Activated naive CD4-positive, alpha-beta T cell (primary cell): ENCODE measurements around the gene AGMO.

Source experiments
- DNase-seq, 4 experiments: peaks; one replicate each; lab custom pipeline; 2025; lab: John Stamatoyannopoulos, UW

AGMO gene

DNA sequence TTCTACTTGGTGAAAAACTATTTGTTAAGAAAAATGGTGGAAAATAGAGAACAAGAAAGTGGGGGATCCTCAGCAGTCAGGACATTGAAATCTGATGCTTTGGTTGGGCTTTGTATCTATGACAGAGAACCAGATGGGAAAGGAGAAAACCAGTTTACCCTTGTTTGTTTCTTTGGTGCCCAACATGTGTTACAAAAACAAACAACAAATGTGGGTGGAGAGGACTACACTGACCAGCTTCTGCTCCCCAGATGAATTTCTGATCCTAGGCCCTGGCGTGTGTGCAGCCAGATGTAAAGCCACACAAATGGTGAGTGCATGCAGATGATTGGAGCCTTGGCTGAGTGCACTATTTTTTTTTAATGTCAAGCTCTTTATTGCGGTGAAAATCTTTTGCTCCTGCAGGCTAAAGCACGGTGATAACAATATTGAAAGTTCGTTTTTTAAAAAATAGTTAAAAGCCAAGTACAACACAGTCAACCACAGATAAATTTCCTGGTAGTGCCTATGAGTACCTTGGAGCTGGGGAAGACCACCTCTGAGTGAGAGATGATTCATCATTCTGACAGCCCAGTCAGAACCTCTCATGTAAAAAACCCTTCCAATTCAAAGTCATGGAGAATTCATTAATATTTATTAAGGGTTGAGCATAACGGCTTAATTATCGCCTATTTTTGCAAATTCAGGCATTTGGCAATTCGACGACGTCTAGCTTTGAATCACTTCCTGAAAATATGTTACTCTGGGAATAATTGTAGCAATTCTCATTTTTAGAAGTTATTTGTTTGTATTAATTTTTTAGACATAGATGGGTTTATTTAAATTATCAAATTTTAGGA lies 163.7 kb downstream of the AGMO start:
- no peak for DNase-seq

DNA sequence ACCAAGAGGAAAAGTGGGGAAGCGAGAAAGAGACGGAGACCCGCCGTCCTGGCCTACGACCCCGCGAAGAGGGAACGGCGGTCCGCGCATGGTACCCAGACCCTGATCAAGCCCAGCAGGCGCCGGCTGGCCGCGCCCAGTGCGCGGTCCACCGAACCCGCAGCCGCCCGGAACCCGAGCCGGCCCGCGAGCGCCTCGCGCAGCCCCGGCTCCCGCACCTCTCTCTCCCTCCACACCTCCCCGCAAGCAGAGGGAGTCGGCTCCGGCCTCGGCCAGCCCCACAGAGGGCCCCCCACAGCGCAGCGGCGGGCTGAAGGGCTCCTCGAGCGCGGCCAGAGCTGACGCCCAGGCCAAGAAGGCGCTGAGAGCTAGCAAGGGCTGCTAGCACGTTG lies 164.7 kb downstream of the AGMO start:
- no peak for DNase-seq

DNA sequence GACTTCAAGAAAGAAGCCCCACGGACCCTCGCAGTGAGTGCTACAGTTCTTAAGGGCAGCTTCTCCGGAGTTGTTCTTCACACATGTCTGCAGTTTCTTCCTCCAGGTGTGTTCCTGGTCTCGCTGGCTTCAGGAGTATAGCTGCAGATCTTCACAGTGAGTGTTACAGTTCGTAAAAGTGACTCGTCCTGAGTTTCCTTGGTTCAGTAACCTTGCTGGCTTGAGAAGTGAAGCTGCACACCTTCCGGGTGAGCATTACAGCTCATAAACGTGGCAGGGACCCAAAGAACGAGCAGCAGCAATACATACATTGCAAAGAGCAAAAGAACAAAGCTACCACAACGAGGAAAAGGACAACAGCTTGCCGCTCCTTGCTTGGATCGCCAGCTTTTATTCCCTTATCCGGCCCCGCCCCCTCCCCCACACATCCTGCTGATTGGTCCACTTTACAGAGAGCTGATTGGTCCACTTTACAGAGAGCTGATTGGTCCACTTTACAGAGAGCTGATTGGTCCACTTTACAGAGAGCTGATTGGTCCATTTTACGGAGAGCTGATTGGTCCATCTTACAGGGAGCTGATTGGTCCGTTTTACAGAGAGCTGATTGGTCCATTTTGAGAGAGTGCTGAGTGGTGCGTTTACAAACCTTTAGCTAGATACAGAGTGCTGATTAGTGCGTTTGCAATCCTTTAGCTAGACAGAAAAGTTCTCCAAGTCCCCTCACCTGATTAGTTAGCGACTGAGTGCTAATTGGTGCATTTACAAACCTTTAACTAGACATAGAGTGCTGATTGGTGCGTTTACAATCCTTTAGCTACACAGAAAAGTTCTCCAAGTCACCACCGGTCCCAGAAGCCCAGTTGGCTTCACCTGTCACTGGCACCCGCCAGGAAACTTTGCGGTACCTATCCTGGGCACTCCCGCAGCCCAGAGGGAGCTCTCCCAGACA lies 165.3 kb downstream of the AGMO start:
- no peak for DNase-seq

DNA sequence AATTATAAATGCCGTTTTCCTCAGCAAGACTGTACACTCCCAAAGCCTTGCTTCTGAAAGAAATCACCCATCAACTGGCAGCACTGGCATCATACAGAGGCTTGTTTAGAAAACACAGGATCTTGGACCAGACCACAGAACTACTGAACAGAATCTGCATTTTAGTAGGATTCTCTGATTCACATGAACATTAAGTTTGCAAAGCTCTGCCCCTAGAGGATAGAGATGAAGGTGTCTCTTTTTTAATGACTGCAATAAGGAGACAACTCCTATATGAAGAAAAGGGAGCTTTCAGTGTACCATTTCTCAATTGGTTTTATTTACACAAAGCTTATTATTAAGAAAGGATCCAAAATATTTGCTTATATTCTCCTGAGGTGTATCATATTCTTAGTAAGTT lies 172.7 kb downstream of the AGMO start:
- no peak for DNase-seq

DNA sequence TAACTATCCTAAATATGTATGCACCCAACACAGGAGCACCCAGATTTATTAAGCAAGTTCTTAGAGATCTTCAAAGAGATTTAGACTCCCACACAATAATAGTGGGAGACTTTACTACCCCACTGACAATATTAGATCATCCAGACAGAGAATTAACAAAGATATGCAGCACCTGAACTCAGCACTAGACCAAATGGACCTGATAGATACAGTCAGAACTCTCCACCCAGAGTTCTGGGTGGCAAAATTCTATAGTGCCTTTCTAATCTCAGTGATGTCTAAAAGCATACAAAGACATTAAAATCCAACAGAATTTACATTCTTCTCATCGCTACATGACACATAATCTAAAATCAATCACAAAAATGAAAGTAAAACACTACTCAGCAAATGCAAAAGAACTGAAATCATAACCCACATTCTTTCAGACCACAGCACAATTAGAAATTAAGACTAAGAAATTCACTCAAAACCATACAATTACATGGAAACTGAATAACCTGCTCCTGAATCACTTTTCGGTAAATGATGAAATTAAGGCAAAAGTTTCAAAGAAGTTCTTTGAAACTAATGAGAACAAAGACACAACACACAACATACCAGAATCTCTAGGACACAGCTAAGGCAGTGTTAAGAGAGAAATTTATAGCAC lies 183.2 kb downstream of the AGMO start:
- DNase-seq = no peak

DNA sequence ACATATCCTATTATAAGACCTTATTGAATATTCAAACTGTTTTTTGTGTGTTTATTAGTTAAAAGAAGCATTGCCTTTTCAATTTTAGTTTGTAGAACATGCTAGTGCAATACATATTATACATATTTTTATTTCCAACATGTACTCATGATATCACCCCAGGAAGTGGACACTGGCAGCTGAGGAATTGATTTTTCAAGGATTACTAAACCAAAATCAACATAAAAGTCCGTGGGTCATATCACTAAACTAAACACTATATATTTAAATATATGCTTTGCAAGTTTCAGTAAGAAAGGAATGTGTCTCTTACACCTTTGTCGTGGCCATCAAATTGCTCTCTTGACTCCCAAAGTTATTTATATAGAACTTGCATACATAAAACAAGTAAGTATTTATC lies 185.2 kb downstream of the AGMO start:
- no peak for DNase-seq

DNA sequence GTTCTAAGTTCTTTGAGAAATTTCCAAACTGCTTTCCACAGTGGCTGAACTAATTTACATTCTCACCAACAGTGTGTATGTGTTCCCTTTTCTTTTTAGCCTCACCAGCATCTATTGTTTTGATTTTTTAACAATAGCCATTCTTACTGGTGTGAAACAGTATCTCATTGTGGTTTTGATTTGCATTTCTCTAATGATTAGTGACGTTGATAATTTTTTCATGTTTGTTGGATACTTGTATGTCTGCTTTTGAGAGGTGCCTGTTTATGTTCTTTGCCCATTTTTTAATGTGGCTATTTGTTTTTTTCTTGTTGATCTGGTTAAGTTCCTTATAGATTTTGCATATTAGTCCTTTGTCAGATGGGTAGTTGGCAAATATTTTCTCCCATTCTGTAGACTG lies 191.4 kb downstream of the AGMO start:
- no peak for DNase-seq

DNA sequence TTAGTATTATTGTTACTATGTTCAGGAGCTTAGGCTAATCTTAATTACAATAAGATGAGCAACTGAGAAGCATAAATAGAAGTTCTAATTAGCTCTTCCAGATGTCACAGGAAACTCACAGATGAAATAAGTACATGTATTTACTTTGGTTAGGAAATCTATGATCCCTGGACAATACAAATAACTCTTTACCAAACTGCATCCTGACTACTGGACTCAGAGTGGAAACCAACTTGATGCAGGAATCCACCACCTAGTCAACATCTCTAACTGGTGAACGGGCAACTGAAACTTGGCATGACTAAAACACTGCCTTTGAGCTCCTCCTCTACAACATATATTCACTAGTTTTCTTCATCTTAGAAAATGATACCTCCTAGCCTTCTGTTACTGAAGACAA lies 193.2 kb downstream of the AGMO start:
- no peak for DNase-seq

DNA sequence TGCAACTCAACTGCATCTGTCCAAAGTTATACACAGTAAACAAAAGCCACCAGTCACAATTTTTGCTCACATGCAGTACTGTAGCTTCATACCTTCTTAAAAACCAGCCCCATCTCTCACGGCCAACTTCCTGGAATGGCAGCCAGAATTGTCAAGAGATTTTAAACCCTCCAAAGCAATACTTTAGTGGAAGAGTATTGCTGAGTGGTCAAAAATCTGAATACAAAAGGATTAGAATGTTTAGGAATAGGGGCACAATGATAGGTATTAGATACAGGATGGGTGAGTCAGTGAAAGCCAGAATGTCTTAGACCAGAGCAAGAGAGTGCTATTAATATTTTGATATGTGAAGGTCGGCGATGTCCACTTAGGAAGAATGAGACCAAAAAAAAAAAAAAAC lies 193.9 kb downstream of the AGMO start:
- no peak for DNase-seq

DNA sequence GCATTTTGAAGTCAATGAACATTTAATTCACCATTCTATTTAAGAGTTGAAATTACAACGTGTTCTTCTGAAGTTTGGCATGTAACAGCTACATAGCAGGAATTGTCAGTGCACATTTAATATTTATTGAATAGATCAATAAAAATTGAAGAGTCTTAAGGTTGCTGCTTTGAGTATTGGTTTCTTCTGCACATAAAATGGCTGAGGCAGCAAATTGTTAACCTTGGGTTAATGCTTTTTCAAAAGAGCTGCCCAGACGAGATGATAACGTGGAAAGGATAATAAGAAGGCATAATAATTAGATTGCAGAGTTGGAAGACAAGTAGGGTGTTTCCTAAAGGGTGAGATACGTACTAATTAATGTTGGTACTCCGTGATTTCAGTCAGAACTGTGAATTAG lies 203.7 kb downstream of the AGMO start:
- no peak for DNase-seq

DNA sequence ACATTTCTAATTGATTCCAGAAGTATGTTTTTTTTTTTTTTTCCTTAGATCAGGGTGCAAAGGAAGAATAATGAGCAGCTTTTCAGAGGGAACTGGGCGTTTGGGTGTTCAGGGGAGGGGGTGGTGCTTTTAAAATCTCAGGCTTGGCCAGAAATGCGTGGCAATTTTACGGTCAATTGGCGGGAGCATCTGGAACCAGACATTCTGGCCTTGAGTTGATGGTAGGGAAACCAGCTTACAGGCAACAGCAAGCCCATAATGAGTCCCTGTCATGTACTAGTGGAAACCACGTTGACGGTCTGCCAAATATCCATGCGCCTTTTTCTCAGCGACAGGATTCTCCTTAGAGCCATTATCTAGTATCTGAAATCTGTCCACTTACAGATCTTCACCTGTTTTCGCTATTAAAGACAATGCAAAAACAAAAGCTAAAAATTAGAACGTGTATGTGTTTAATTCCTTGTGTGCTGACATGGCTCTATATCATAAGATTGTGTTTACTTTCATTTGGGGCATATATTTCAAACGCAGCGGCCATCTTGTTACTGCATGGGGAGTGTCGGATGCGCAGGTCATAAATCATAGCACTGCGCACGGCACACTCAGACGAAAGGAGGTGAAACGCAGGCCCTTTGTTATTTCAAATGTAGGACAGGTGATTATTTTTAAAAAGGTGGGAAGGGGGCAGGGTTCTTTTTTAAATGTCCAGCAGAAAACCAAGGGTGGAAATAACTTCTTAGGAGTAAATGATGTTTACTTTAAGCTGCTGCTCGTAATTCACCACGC lies 209.2 kb downstream of the AGMO start:
- no peak for DNase-seq

DNA sequence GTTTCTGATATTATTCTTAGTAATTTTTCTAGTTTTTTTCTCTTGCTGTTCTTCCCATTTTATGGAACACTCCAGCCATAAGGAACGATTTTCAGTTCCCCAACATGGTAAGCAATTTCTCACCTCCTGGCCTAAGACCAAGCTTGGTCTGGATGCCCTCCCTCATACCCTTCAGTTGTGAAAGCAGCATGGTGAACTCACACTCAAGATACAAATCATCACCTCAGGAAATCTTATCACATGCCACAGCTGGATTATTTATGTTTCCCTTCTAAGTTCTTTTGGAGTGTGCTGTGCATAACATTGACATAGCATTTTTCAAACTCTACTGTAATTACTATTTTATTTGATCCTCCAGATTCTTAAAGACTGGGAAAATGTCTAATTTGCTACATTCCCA lies 216.6 kb downstream of the AGMO start:
- DNase-seq = no peak

DNA sequence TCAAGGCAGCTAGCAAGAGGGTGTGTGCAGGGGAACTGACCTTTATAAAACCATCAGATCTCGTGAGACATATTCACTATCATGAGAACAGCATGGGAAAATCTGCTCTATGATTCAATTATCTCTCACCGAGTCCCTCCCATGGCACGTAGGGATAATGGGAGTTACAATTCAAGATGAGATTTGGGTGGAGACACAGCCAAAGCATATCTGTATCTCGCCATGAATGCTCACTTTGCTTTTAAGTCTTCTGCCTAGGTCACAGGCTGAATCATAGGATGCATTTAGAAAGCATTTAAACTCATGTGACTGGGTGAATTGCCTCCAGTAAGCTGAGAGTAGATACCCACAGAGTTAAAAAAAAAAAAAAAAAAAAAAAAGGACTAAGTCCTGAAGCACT lies 220.0 kb downstream of the AGMO start:
- DNase-seq = no peak

DNA sequence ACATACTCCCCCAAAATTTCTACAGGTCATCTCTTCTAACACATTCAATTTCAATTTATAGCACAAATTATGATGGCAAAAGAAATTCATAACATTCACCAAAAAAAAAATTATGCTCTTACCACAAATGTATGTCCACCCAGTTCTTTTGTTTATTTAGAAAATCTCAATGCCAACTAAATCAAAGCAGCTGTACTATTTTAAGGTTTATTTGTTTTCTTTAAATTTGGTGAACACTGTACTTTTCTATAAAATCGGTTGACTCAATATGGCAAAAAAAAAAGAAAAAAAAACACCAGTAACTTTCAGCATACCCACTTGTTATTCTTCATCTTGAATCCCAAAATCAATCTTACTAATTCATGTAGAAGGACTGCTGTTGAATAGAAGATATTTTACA lies 225.7 kb downstream of the AGMO start:
- no peak for DNase-seq

DNA sequence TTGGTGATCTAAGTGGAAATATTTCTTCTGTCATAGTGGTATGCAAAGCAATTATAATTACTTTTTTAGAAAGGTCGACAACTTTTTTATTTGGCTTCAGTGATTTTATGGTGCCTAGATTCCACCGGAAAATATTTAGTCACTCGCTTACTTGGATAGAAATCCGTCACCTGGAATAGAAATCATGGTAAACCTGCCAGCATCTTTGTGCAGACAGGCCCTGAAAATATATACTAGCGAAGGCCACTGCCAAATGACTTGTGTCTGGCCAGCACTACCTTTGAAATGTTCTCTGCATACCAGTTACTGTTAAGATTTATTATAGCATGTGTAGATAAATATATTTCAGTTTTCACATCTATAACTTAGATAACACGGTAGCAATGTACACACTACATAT lies 226.4 kb downstream of the AGMO start:
- DNase-seq = no peak

DNA sequence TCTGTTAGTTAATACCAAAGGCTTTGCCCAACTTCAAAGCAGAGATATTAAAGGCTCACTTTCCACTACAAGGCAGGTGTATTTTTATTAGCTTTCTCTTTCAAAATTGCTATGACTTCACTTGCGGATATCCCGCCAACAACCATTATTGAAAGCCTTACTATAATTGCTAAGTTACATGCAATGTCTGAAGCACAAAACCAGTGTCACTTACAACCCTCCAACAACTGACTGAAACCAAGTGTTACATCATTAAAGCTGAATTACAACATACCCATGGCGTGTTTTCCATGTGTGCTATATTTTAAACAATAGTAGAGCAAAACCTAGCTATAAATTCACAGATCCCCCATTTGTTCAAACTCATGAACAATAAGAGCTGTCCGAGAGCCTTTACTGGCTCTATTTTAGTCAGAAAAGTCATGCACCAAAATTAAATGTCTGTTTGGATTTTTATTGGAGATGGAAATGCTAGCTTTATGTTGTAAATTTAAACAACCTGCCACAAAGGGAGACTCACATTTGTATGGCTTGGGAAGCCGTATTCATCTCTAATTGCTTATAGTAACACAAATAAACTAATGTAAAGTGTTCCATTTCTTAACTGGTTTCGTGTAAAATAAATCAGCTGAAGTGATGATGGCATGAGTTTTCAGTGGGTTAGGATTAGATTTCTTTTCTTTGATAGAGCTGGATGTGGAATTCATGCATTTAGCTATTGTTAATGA lies 227.1 kb downstream of the AGMO start:
- DNase-seq = no peak

DNA sequence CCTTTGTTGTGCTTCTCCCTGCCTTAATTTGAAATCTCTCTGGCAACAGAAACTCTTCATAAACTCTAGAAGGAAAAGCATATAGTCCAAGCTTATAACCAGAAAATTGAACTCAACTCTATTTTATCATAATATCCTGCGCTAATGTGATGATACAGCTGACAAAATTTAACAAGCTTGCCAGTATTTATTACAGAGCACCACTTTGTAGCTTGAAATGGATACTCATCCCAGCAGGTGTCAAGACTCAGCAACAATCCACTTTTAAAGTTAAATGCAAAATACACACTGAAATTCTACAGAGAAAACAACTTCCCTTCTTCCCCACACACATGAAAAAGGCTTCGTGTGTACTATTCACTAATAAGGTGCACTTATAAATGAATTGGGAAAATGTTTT lies 228.9 kb downstream of the AGMO start:
- DNase-seq = no peak

DNA sequence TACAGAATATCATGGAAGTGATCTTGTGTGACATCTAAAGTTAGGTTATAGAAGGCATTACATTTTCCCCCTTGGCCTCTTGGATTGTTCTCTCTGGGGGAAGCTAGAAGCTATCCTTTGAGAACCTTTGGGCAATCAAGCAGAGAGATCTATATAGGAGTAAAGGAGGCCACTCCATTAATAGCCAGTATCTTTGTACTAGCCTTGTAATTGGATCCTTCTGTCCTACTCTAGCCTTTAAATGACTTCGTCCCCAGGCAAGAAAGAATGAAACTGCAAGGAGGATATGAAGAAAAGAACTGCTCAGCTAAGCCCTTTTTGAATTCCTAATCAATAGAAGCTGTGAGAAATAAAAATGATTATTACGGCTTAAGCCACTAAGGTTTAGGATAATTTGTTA lies 230.9 kb downstream of the AGMO start:
- no peak for DNase-seq

DNA sequence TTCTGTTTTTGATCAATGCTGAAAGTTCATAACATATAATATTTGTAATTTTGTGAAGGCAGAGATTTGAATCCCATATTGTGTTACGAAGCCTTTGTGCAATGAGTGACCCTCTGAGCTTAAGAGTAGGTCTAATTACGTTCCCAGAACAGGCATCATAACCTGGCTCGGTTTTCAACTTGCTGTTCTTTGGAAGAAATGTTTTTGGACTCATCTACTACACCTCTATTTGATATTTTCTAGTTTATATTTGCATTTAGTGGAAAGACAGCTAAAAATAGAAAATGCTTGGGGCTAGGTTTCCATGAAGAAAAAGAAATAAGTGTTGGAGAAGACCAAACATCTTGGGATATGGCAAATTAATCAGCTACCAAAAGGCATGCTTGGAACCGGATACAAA lies 234.8 kb downstream of the AGMO start:
- DNase-seq = no peak

DNA sequence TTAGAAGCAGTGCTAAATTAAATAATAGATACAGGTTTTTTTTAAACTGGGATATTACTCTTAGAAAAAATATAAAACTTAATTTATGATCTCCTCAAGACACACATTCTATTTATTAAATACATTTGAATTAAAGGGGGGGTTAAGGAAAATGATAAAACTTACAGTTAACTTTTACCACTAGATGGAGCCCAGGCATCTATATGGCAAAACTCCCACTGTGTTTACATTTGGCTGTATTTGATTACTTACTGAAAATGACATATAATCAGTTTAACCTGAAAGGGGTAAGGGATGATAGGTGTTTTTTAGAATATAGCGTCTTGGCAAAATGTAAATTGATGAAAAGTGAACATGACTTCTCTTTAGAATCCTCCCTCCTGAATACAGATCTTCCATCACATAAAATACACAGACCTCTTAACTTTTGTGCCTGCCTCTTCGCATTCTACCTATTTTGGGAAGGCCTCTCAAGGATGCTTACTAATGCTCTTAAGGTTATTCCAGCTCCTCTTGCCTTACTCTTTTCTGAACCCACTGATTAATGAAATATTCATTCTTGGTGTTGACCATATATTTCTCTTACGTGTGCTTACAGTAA lies 235.7 kb downstream of the AGMO start:
- no peak for DNase-seq

DNA sequence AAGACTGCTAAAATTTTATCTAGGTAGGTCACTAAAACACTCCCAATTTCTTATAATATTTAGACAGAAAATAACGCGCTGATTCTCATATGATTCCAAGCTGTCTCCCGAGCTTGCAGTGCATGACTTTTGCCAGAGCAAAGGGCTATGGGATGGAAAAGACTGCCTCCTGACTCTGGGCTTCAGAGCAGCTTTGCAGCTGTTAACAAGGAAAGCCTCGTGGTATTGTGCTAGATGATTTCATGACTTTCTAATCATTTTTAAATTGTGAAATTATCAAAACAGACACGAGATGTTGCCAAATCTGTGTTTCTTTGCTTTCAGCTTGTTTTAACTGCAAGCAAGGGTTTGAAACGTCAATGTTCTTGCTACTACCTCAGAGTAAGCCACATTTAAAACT lies 238.3 kb downstream of the AGMO start:
- no peak for DNase-seq
